Renal pelvis (tissue), 4 donors: ENCODE measurements around the gene EN2. TPM values are rescaled to one million over a fixed set of nuclear protein-coding genes. Genes with fewer than 3 reads are reported as not detected.

ENCODE experiments used
- DNase-seq: peaks from one replicate; pipeline ENCODE4 v3.0.0-alpha.2; 2013
- polyA plus RNA-seq, 3 donors: library from polyadenylated mRNA; unstranded; fragments of 120-200 nt; gene quantifications; one replicate each; pipeline ENCODE4 v1.2.1, GENCODE V29; 2013; ENCODE audit not compliant: insufficient read length in 3 of 3

The EN2 gene
- polyA plus RNA-seq, 3 donors = 0.09 to 0.29 (median 0.17) TPM

DNA sequence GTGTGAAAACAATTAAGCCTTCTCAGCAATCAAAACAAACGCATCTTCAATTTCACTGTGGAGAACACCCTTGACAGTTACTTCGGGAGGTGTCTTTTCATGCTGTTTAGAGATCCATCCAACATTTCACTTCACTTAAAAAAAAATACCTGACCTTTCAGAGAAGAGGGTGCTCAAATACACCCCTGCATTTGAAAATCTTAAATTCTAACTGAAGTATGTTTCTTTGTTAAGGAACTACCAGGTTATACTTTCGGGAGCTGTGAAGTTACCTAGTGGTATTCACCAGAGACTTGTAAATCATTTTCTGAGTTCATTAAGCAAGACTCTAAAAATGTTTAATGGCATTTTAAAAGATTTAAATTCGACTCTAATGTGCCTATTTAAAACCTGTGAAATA, 49.6 kb downstream of the EN2 start:
- DNase-seq = no peak

DNA sequence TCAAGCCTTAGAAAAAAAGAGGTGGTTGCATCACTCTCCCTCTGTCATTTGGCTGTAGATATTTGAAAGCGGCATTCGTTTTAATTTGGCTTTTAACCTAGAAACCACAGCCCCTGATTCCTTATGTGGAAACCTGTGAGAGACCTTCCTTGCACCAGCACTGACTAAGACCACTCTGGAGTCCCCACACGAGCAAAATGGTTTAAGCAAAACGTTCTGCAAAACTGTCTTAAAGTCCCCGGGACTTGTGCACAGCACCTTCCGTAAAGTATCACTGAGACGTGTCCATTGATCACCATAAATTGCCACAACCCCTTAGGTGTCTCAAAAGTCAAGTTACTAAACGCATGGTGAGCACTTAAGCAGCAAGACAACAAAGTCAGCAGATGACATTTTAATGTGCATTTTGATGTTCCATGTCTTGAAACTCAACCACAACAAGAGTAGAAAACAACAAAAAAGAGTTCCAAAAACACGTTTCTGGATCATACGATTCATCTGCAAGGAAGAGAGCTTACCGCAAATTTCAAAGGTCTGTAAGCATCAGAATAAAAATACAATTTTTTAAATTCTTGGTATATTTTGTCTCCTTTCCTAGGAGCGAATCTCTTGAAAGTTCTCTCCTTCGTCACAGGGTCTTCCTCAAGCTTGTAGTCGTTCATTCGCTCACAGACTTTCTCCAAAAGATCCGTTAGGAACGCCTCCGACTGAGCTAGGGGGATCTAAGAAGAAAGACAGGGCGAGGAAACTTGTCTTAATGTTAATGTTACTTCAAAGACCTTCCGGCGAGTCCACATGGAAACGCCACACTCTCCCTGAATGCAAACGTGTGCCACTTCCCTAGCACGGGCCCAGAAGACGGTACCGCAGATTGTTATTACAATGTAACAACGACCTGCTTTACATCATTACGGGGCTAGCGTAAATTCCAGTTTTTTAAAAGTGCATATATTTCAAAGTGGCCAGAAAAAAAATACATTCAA, 50.7 kb downstream of the EN2 start:
- DNase-seq = no peak

DNA sequence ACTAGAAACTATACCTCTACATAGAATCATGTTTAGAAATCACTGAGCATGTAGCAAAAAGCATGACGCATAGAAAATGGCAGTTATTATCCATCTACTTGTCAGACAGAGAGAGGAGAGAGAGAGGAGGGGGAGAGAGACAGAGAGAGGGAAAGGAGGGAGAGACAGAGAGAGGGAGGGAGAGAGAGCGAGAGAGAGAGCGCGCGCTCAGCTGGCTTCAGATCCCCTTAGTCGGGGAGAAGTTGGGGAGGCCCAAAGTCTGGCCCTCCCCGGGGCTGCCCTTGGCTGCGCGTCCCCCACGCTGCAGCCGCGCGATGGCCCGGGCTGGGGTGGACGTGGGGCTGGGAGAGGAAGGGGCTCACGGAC, 51.4 kb downstream of the EN2 start:
- DNase-seq = no peak

DNA sequence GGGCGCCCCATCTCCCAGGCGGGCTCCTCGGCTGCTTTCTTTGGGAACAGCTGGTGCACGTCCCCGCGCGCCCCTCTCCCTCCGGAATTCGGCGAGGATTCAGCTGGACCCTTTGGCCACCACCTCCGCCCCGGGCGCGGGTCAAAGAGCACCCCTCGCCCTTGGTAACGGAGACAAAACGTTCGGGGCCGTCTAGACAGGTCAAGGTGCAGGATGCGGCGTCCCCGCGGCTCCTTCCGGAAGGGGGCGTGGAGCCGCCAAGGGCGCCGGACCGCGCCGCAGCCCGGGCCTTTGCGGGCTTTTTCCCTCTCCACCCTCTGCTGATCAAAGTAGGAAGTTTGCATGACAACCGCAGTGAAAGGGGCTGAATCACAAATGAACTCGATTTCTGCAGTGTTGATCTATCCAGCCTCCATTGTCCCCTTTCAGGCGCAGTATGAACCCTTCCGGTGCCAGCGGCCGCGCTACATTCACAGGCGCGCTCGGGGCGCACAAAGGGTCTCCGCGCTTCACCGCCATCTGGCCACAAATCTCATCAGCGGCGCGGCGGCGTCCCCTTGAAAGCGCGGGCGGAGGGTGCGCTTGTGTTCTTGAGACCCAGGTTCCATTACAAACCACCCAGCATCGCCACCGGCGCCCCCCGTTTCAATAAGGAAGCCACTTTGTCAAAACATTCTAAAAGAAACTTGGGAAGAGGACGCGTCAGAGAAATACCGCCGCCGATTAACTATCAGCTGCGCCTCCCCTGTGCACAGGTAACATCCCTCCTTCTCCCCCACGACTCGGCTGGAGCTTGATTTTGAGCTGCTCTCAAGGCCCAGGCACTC, 52.0 kb downstream of the EN2 start:
- no peak for DNase-seq

DNA sequence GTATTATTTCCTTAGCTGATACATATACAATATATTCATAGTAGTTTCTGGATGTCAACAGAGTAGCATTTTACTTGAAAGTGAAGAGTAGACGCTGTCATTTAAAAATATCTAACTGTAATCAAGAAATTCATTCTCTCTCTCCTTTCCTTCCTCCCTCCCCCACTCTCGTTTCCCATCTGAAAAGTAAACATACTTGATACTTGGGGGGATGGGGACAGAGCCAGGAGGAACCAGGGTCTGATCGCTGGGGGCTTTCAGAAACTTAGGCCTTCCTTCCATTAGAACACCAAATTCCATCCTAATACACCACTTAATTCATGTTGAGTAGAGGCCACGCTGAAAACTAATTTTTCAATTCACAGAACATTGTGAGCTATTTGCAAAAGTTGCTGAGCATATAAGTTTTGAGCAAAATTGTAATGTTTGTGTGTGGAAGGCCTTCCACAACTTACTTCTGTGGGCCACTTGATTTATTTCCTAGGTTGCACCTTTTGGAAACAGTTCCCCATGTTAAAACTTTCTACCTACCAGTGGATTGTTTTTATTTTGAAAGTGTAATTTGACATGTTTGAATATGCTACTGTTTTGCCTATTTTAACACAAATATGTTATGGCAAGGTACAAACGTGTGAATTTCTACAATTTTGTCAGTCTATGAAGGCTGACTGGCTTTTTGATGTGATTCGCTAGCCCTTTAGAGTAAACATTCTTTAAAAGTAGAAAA, 53.2 kb downstream of the EN2 start:
- no peak for DNase-seq

- no peak for DNase-seq
Measured at GRCh38 chr7:155511702-155511996, 53.7 kb downstream of the EN2 start.

DNA sequence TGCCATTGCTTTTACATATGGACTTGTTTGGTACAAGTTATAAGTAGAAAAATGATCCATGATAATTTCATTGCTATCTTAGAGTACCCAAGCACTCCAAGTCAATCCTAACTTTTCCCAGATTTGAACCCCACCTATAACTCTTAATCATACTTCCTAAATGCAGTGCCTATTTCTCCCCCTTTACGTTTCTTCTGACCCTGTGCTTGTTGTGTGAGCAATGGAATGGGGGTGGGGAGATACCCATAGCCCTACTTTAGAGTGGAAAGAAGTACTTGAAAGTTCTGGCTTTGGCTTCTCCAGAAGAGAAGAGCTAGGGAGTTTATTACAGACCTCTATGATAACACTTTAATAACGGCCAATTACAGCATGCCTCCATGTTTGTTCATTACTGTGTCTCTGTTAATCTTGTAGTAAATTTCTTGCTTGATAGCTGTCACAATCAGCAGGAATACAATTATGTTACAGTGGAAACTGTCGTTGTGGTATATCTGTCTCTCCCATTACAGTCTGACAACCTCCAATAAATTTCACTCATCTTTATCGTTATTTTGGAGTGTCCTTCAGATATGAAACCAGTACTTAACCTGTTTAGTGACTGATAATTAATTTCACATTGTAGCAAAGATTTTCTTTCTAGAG, 54.4 kb downstream of the EN2 start:
- no peak for DNase-seq

GRCh38 chr7:155513543-155514285, 55.8 kb downstream of the EN2 start:
- DNase-seq = no peak

- DNase-seq = no peak
Measured at GRCh38 chr7:155514296-155514695, 56.4 kb downstream of the EN2 start.

Other genes starting within 250 kb of the EN2 start
- 10 to 100 TPM; 27.9 to 32.7 (median 30.8) TPM for gene INSIG1, start 160.3 kb upstream of the EN2 start, polyA plus RNA-seq
- gene CNPY1, start 88.4 kb downstream of the EN2 start, polyA plus RNA-seq = not detected
- 10 to 100 TPM; 31.9 to 48.2 (median 44.6) TPM for gene RBM33, start 186.5 kb downstream of the EN2 start, polyA plus RNA-seq